GM10266 (cell line): ENCODE data around the gene MAP4.

Experiments used
- DNase-seq: peaks from one replicate; pipeline ENCODE4 v3.0.0; 2012; ENCODE audit errors: extremely low spot score
- TF ChIP-seq, protein P1 (sequence below): IDR thresholded peaks from 2 replicates; pipeline ENCODE4 v1.5.1; 2012; ENCODE audit warnings: mild to moderate bottlenecking, low read depth; ENCODE audit not compliant: control insufficient read depth, insufficient read depth; ENCODE audit errors: missing control alignments

MAP4 gene

DNA sequence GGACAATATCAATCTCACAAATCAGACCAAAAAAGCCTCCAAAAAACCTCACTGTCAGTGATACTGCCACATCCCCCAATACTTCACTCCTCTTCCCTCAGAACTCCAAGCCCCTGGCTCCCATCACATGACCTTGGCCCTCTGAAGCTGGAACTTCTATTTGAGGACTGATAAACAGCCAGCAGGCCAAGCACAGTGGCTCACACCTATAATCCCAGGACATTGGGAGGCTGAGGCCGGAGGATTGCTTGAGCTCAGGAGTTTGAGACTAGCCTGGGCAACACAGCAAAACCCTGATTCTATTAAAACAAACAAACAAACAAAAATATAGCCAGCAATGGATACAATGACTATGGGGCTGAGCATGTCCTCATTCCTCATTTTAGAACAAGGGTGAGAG is 55.2 kb downstream of the MAP4 start:
- DNase-seq, result no peak
- TF ChIP-seq, protein P1, sequence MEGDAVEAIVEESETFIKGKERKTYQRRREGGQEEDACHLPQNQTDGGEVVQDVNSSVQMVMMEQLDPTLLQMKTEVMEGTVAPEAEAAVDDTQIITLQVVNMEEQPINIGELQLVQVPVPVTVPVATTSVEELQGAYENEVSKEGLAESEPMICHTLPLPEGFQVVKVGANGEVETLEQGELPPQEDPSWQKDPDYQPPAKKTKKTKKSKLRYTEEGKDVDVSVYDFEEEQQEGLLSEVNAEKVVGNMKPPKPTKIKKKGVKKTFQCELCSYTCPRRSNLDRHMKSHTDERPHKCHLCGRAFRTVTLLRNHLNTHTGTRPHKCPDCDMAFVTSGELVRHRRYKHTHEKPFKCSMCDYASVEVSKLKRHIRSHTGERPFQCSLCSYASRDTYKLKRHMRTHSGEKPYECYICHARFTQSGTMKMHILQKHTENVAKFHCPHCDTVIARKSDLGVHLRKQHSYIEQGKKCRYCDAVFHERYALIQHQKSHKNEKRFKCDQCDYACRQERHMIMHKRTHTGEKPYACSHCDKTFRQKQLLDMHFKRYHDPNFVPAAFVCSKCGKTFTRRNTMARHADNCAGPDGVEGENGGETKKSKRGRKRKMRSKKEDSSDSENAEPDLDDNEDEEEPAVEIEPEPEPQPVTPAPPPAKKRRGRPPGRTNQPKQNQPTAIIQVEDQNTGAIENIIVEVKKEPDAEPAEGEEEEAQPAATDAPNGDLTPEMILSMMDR, result no peak

DNA sequence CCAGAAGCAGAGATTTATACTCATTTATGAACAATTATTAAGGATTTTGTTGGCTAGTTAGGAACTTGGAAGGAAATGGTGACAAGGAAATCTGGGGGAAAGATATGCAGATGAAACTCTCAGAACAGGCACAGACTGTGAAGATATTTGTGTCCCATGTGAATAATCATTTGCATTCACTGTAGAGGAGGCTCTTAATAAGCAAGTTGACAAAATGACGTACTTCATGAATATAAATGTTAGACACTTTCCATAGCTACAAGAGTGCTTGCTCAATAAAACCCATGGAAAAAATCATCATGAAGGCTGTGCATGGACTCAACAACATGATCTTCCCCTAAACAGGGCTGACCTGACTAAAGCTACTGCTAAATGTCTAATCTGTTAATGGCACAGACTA is 59.7 kb downstream of the MAP4 start:
- TF ChIP-seq, protein P1, result no peak
- DNase-seq, result no peak

DNA sequence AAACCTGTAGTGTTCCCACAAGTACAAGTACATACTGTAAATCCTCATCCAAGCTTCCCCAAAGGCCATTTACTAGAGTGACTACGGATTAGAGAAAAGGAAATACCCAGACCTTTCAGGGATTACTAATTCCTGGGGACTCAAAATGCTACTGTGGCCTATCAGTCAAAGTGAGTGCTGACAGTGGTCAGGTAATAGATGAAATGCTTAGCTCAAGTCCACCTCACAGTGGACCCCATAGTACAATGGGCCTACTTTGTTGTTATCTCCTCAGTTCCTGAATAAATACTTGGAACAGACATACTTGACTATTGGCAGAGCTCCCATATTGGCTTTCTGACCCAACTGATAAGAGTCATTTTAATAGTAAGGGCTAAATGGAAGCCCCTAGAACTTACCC is 61.6 kb downstream of the MAP4 start:
- TF ChIP-seq, protein P1, result no peak
- DNase-seq, result no peak

DNA sequence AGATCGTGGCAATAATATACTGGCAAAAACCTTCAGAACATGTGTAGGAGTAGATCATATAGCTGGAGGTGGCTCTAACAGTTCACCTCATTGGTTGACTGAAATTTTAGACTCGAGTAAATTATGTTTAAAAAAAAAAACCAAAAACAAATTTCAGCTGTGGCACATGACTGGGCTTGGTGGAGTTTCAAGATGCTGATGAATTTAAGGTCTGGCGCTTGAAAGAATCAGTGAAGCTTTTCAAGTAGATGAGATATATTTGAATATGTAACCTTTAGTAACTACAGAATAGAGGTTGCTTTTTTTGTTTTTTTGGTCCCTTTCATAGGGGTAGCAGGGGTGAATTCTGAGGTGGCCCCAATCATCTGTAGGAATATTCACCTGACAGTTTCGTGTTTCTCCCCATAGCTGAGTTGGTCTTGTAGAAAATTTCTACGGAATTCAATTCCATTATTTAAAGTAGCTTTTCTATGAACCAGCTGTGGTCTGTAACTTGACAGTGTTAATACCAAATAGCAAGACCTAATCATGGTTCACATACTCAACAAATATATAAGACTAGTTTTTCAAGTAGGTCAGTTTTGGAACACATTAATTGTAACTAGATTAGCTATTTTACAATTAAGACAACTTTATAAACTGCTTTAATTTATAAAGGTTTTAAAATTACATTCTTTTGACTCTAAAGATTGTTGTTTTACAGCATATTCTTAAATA is 65.6 kb downstream of the MAP4 start:
- DNase-seq, result no peak
- TF ChIP-seq, protein P1, result no peak

DNA sequence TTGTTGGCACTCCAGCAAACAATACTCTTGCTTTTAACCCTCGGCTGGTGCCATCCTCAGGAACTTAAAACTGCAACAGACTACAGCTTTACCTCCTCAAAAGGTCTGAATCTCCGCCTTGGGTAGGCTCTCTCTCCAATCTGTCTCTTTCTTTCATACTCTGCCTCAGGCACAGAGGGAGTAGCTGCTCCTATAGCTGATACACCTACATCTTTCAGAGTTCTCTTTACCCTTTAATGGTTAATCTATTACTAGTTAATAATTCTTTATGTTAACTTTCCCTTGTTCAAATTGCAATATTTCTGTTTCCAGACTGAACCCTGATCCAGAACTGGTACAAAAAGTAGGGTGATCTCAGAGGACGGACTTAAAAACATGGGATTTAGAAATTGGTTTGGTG is 66.2 kb downstream of the MAP4 start:
- no peak for DNase-seq
- TF ChIP-seq, protein P1, result no peak

DNA sequence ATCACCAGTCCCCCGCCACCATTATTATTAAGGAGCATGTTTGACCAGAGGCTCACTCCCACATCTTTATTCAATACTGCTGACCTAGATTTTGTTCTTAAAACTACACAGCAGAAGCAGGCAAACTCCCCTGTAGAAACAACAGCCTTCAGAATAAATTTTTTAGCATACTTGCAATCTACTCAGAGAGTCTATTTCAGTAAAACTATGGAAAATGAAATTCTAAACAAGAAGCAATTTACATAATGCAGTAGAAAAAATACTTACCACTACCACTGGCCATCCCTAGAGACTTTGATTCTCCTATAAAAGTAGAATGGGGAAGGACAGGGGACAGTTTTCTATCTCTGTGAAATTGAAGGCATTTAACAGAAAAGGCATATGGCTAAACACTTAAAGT is 76.0 kb downstream of the MAP4 start:
- DNase-seq, result no peak
- TF ChIP-seq, protein P1, result no peak

GRCh38 chr3:47932421-47932820 is 83.8 kb downstream of the MAP4 start:
- DNase-seq, result no peak
- TF ChIP-seq, protein P1, result no peak
